H4 (cell line): Measurements from ENCODE around the gene GIT2. TPM values are rescaled to one million over a fixed set of nuclear protein-coding genes. Genes with fewer than 3 reads are reported as not detected.
"Not testable (repeated sequence)": the region's sequence is repeated elsewhere in the genome, so short reads cannot be mapped to it uniquely, and the experiment has no call there.

Experiments
- DNase-seq: peaks from one replicate; pipeline ENCODE4 v3.0.0-alpha.2; 2015; ENCODE audit warnings: low spot score
- total RNA-seq: library from RNA; depleted of rRNA; stranded (reverse); fragments of >200 nt; shearing (Covaris generic); gene quantifications from 2 replicates; pipeline ENCODE4 v1.2.3, GENCODE V29; 2014

GIT2 gene
- total RNA-seq, 1 experiment from 2014 or later: 13.6 TPM

- no peak for DNase-seq
Observed at GRCh38 chr12:109946913-109947312, 49.3 kb downstream of the GIT2 start.

GRCh38 chr12:109946505-109946904 lies 49.7 kb downstream of the GIT2 start:
- DNase-seq: no peak

- DNase-seq: no peak
Observed at GRCh38 chr12:109944561-109945359, 51.4 kb downstream of the GIT2 start.

- DNase-seq: no peak
Observed at GRCh38 chr12:109943811-109944210, 52.4 kb downstream of the GIT2 start.

GRCh38 chr12:109940339-109940923 lies 55.7 kb downstream of the GIT2 start:
- no peak for DNase-seq

- no peak for DNase-seq
Observed at GRCh38 chr12:109939504-109939903, 56.7 kb downstream of the GIT2 start.

GRCh38 chr12:109938947-109939346 lies 57.2 kb downstream of the GIT2 start:
- DNase-seq: no peak

GRCh38 chr12:109937371-109937770 lies 58.8 kb downstream of the GIT2 start:
- DNase-seq: no peak

- no peak for DNase-seq
Observed at GRCh38 chr12:109934026-109934425, 62.1 kb downstream of the GIT2 start.

GRCh38 chr12:109932878-109933503 lies 63.2 kb downstream of the GIT2 start:
- no peak for DNase-seq

GRCh38 chr12:109931143-109931542 lies 65.0 kb downstream of the GIT2 start:
- no peak for DNase-seq

- DNase-seq: no peak
Observed at GRCh38 chr12:109930028-109930800, 66.0 kb downstream of the GIT2 start.

GRCh38 chr12:109929326-109929725 lies 66.8 kb downstream of the GIT2 start:
- not testable (repeated sequence) for DNase-seq

- no peak for DNase-seq
Observed at GRCh38 chr12:109928058-109928656, 68.0 kb downstream of the GIT2 start.

- peak; percentile 37 for DNase-seq
Observed at GRCh38 chr12:109927622-109928021, 68.5 kb downstream of the GIT2 start.

- DNase-seq: no peak
Observed at GRCh38 chr12:109926488-109927210, 69.5 kb downstream of the GIT2 start.

GRCh38 chr12:109926016-109926415 lies 70.2 kb downstream of the GIT2 start:
- no peak for DNase-seq

- DNase-seq: no peak
Observed at GRCh38 chr12:109925185-109925840, 70.9 kb downstream of the GIT2 start.

GRCh38 chr12:109923481-109924245 lies 72.5 kb downstream of the GIT2 start:
- no peak for DNase-seq

GRCh38 chr12:109923038-109923437 lies 73.1 kb downstream of the GIT2 start:
- DNase-seq: no peak
